KOPT-K1 (cell line): ENCODE data around the gene MORN3.
A peak's percentile ranks its signal among the peaks of the same experiment; 100 is the strongest.
"Not testable (repeated sequence)": the region's sequence is repeated elsewhere in the genome, so short reads cannot be mapped to it uniquely, and the experiment has no call there.

Experiments
- H3K27ac ChIP-seq: fragments of 200-600 bp; sonication (generic); 2 replicates; pipeline ENCODE4 v1.5.1; 2016; ENCODE audit warnings: antibody characterized with exemption, mild to moderate bottlenecking, low read depth, low read length; ENCODE audit not compliant: poor library complexity, severe bottlenecking
- H3K36me3 ChIP-seq: fragments of 200-600 bp; sonication (generic); 2 replicates; pipeline ENCODE4 v1.5.1; 2017; ENCODE audit warnings: antibody characterized with exemption, mild to moderate bottlenecking, low read length, moderate library complexity; ENCODE audit not compliant: insufficient read depth
- H3K9me3 ChIP-seq: fragments of 200-600 bp; sonication (generic); 2 replicates; pipeline ENCODE4 v1.5.1; 2017; ENCODE audit warnings: antibody characterized with exemption, low read length, mild to moderate bottlenecking; ENCODE audit not compliant: insufficient read depth, poor library complexity, severe bottlenecking

The MORN3 gene, protein sequence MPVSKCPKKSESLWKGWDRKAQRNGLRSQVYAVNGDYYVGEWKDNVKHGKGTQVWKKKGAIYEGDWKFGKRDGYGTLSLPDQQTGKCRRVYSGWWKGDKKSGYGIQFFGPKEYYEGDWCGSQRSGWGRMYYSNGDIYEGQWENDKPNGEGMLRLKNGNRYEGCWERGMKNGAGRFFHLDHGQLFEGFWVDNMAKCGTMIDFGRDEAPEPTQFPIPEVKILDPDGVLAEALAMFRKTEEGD

GRCh38 chr12:121669521-121669900 is at the start of gene MORN3:
TSS of gene MORN3 (minus strand) at chr12:121669654. CDS start at chr12:121669483, 171 bp downstream.
- peaks cover 31% of the 10 kb centered on the region for H3K36me3 ChIP-seq
- H3K27ac ChIP-seq, result peak within 1 kb of the TSS; percentile 31
- no peaks in the 10 kb centered on the region for H3K9me3 ChIP-seq

DNA sequence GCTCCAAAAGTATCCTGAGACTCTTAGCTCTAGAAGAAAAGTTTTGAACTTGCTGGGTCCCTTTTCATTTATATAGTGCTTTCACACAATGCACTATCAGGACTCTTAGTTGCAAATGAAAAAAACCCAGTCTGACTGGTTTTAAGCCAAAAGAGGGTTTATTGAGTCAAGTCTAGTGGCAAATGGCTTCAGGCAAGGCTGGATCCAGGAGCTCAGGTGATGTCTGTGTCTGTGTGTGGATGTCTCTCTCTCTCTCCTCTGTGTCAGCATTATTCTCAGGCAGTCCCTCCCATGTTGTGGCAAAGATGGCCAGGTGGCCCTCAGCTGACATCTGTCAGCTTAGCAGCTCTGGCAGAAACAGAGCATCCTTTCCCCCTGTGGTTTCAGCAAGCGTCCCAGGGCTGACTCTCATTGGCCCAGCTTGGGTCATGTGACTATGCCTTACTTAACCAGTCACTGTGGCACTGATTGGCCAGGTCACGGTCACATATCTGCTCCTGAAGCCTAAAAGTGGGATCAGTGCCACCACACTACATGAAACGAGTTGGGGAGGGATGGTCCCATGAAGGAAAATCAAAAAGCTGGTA is 49.3 kb upstream of the MORN3 start:
- H3K27ac ChIP-seq, result no peak overlapping the region
- peaks cover 23% of the 10 kb centered on the region; the same call in 1 of the 2 replicates for H3K36me3 ChIP-seq

GRCh38 chr12:121717041-121717699 is 47.7 kb upstream of the MORN3 start:
- Histone ChIP-seq H3K27ac (no peak overlapping the region), H3K36me3 (peaks cover 23% of the 10 kb centered on the region; the same call in 1 of the 2 replicates), H3K9me3 (no peaks in the 10 kb centered on the region)

More for the DNA sequence above, 49.3 kb upstream of the MORN3 start:
- no peaks in the 10 kb centered on the region for H3K9me3 ChIP-seq

- Histone ChIP-seq H3K27ac (no peak overlapping the region), H3K36me3 (peaks cover 23% of the 10 kb centered on the region; the same call in 1 of the 2 replicates), H3K9me3 (no peaks in the 10 kb centered on the region)
Observed at GRCh38 chr12:121715862-121716435, 46.5 kb upstream of the MORN3 start.

GRCh38 chr12:121715055-121715454 is 45.6 kb upstream of the MORN3 start:
- H3K9me3 ChIP-seq, H3K27ac ChIP-seq: not testable (repeated sequence)
- H3K36me3 ChIP-seq, result peaks cover 23% of the 10 kb centered on the region; the same call in 1 of the 2 replicates

DNA sequence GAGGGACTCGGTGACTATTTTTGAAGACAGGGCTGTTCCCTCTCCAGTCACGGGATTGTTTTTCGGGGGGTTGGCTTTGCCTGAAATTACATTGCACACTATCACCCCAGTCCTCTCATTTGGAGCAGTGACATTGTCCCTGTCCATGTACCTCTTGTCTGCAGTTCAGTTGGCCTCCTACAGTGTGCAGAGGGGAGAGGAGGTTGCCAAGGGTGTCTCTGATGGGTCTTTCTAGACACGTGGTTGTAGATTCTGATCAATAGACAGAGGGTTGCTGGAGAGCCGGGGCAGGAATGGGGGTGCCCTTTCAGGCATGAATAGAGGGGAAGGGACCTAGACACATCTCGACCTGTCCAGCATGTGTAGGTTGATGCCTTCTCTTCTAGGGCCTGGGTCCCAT is 44.3 kb upstream of the MORN3 start:
- Histone ChIP-seq H3K27ac (peak overlapping the region; percentile 78), H3K9me3 (no peaks in the 10 kb centered on the region), H3K36me3 (peaks cover 23% of the 10 kb centered on the region; the same call in 1 of the 2 replicates)

DNA sequence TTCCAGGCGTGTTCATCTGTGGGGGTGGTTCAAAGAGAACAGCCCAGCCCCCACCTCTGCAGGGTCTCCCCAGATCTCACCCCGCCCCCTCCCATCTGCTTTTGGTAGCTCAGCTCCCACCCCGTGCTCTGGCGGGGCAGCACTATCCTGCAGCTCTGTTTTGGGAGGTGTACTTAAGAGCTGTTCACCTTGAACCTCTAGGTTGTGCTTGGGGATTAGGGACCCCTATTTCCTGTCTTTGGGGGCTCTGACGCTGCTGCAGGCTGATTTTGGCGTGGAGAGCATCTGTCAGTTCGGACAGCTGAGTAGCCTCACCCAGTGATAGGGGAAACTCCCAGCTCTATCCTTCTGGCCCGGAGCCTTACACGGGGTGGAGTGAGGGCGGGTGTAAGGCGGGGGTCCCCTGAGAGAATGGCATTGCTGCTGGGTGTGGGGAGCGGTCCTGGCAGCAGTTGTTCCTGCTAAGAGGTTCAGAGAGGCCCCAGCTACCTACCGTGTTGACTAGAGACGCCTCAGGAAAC is 43.9 kb upstream of the MORN3 start:
- Histone ChIP-seq H3K36me3 (peaks cover 23% of the 10 kb centered on the region; the same call in 1 of the 2 replicates), H3K27ac (peak overlapping the region; percentile 78), H3K9me3 (no peaks in the 10 kb centered on the region)

DNA sequence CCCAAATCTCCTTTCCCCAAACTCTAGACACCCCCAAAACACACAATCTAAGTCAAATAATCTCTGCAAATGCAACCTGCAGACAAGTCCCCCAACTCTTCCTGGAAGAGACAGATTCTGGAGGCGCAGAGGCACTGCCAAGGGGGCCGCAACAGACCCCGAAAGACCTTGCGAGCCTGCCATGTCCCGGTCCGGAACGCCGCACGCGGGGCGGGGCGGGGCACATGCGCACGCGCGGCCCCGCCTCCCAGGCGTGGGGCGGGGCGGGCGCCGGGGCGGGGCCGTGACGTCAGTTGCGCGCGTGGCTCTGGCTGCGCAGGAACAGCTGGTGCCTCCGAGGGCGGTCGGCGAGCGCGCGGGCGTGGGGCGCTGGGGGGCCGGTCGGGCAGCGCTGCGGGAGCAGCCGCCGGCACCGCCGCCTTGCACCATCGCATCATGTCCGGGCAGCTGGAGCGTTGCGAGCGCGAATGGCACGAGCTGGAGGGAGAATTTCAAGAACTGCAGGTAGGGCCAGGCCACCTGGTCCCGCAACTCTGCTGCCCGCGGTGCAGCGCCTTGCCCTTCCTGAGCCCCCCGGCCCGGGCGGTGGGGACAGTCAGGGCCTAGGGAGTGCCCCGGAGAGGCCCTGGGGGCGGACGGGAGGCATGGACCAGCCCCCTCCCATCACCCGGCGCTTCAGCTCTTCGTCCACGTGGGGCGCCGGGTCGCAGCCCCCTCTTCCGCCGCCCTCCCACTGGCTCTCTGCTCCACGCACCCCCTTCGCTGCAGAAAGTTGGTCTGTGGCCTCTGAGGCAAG is 43.2 kb upstream of the MORN3 start, which contains the start of gene TMEM120B:
TSS of gene TMEM120B (plus strand) at position 292 of the 796 bp plus-strand sequence. CDS start at position 436, 144 bp downstream.
- Histone ChIP-seq H3K9me3 (no peaks in the 10 kb centered on the region), H3K27ac (peak within 1 kb of the TSS; percentile 78), H3K36me3 (peaks cover 23% of the 10 kb centered on the region; the same call in 1 of the 2 replicates)

DNA sequence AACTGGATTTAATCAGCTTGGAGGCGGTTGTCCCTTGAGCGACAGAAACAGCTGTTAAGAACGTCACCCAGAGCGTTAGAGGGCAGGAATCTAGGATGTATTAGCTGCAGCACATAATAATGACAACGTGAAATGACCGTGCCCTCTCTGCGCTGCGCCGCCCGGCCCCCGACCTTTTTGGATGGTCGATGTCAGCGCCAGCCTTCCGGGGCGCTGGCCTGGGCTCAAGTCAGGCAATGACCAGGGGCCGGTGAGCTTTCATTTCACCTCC is 42.7 kb upstream of the MORN3 start:
- H3K27ac ChIP-seq, result peak overlapping the region; percentile 78
- peaks cover 19% of the 10 kb centered on the region; the same call in 1 of the 2 replicates for H3K36me3 ChIP-seq
- H3K9me3 ChIP-seq, result no peaks in the 10 kb centered on the region

DNA sequence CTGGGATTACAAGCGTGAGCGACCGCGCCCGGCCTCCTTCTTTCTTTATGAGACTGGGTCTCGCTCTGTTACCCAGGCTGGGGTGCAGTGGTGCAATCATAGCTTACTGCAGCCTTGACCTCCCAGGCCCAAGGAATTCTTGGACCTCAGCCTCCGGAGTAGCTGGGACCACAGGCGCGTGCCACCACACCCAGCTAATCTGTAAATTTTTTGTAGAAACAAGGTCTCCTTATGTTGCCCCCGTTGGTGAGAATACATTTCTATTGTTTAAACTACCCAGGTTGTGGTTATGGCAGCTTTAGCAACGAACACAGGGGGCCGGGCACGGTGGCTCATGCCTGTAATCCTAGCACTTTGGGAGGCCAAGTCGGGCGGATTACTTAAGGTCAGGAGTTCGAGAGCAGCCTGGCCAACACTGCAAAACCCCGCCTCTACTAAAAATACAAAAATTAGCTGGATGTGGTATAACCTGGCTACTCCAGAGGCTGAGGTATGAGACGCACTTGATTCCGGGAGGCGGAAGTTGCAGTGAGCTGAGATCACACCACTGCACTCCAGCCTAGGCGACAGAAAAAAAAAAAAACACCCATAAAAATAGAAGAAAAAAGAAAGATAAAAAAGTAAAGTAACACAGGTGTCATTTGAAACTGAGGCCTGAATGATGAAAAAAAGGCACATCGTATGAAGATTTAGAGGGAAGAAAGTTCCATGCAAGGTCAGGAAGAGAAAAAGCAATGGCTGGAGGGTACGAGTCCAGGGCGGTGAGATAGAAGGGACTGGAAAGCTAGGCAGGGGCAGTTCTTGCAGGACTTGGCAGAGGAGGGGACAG is 42.1 kb upstream of the MORN3 start:
- peaks cover 13% of the 10 kb centered on the region; the same call in 1 of the 2 replicates for H3K36me3 ChIP-seq
- peak overlapping the region; percentile 78 for H3K27ac ChIP-seq
- no peaks in the 10 kb centered on the region for H3K9me3 ChIP-seq

- H3K27ac ChIP-seq, result no peak overlapping the region
- no peaks in the 10 kb centered on the region for H3K36me3 ChIP-seq
- peaks cover 13% of the 10 kb centered on the region for H3K9me3 ChIP-seq
Observed at GRCh38 chr12:121709478-121709961, 40.1 kb upstream of the MORN3 start.

GRCh38 chr12:121709064-121709424 is 39.6 kb upstream of the MORN3 start:
- H3K27ac ChIP-seq, H3K36me3 ChIP-seq: not testable (repeated sequence)
- H3K9me3 ChIP-seq, result peaks cover 13% of the 10 kb centered on the region

GRCh38 chr12:121708313-121709063 is 39.0 kb upstream of the MORN3 start:
- Histone ChIP-seq H3K9me3 (peaks cover 13% of the 10 kb centered on the region), H3K36me3 (no peaks in the 10 kb centered on the region), H3K27ac (no peak overlapping the region)
